ENCODE results near the gene FAM174C.
A peak's percentile ranks its signal among the peaks of the same experiment; 100 is the strongest.

FAM174C gene

GRCh38 chr19:1277061-1277460 lies 1.7 kb downstream of the FAM174C start:
- Histone ChIP-seq H3K4me1 (peaks cover 33 to 59% (median 48%) of the 10 kb centered on the region in 10 experiments), H3K36me3 (peaks cover 40 to 72% (median 53%) of the 10 kb centered on the region in 11 experiments), H3K9ac (peak overlapping the region; percentile 89 to 100 (median 99); a peak in 20 of 22 replicates), H3K27me3 (no peaks in the 10 kb centered on the region; a peak in 1 of 22 replicates), H3K4me3 (peak overlapping the region in 8 of 10 experiments; percentile 70 to 79 (median 73); a peak in 13 of 20 replicates), H3K9me3 (replicated peaks in 1 of 11) (no peaks in the 10 kb centered on the region), H3K27ac (peak overlapping the region in 5 of 11 experiments; percentile 92 to 99 (median 97); a peak in 7 of 22 replicates), H3K4me2 (peak overlapping the region; percentile 93 to 100 (median 99)), H4K20me1 (peaks cover 35 to 82% (median 70%) of the 10 kb centered on the region in 11 experiments)
- TF ChIP-seq Cebpa-rat (IDR thresholded peaks at IDR 0.05): no peak

GRCh38 chr19:1278074-1278473 lies 2.7 kb downstream of the FAM174C start:
- TF ChIP-seq Cebpa-rat (IDR thresholded peaks at IDR 0.05): no peak
- H3K4me2 ChIP-seq: no peak overlapping the region
- H3K9ac ChIP-seq: peak overlapping the region in 2 of 11 experiments; percentile 13 to 99; a peak in 1 of 22 replicates
- H3K36me3 ChIP-seq: peaks cover 30 to 62% (median 43%) of the 10 kb centered on the region in 11 experiments
- H3K9me3 ChIP-seq (replicated peaks in 1 of 11): no peaks in the 10 kb centered on the region
- peaks cover 4 to 6% (median 5%) of the 10 kb centered on the region in 11 experiments for H3K27me3 ChIP-seq
- H3K27ac ChIP-seq: no peak overlapping the region
- peaks cover 30 to 49% (median 38%) of the 10 kb centered on the region in 10 experiments for H3K4me1 ChIP-seq
- H4K20me1 ChIP-seq: peaks cover 25 to 72% (median 60%) of the 10 kb centered on the region in 11 experiments
- H3K4me3 ChIP-seq: no peak overlapping the region

DNA sequence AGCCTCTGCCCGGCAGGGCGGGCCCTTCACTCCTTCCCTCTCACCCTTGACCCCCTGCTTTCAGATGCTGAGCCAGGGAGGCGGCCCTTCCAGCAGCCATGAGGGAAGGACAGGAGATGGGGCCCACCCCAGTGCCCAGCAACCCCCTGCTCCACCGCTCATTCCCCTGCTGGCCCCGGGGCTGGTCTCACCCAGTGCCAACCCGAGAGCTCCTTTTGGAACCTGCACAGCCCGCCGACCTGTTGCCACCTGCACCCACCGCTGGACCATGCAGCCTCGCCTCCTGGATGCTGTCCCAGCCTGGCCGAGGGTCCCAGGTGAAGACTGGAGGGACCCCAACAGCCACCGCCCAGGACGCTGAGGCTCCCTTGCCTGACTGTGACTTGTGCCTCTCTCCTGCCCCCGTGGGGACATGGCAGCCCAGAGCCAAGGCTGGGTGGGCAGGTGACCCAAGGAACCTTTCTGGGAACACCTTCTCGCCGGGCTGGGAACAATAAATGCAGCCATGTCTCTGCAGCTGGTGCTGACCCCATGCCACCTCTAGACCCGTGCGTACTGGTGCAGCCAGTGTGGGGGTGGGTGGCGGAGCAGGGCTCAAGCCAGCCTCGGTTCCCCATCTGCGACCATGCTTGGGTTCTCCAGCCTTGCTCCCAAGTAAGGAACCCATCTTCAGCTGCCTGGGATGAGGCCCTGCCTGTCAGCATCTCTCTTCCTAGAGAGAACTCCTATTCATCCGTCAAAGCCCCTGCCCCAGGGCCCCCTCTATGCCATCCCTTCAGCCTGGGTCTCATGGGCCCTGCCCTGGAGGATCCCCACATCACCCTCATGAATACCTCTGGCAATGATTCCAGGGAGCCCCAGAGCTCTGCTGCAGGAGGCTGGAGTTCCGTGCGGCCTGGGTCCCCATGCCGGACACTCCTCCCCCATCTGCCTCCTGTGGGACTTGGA lies 3.7 kb downstream of the FAM174C start:
- H3K27me3 ChIP-seq: peaks cover 13 to 15% (median 14%) of the 10 kb centered on the region in 11 experiments
- no peak for TF ChIP-seq Cebpa-rat (IDR thresholded peaks at IDR 0.05)

GRCh38 chr19:1279782-1280341 lies 4.5 kb downstream of the FAM174C start:
- Histone ChIP-seq H3K9me3 (replicated peaks in 1 of 11) (no peaks in the 10 kb centered on the region), H3K27me3 (peaks cover 22 to 23% (median 23%) of the 10 kb centered on the region in 11 experiments), H3K27ac (0 out of 22 replicates have a peak overlapping the region, but pooled peaks of 1 of the 11 experiments have one; percentile 1), H4K20me1 (peaks cover 7 to 72% (median 48%) of the 10 kb centered on the region in 11 experiments; a peak in 21 of 22 replicates), H3K4me2 (peak overlapping the region in 1 of 11 experiments; percentile 13; a peak in 1 of 22 replicates), H3K9ac (no peak overlapping the region), H3K4me1 (peaks cover 17 to 31% (median 20%) of the 10 kb centered on the region in 10 experiments), H3K36me3 (peaks cover 12 to 44% (median 25%) of the 10 kb centered on the region in 11 experiments), H3K4me3 (no peak overlapping the region)
- no peak for TF ChIP-seq Cebpa-rat (IDR thresholded peaks at IDR 0.05)

More for the DNA sequence above, 3.7 kb downstream of the FAM174C start:
- H3K9ac ChIP-seq: no peak overlapping the region
- no peak overlapping the region for H3K4me2 ChIP-seq
- H4K20me1 ChIP-seq: peaks cover 16 to 72% (median 52%) of the 10 kb centered on the region in 11 experiments; a peak in 21 of 22 replicates
- no peak overlapping the region for H3K27ac ChIP-seq
- H3K36me3 ChIP-seq: peaks cover 21 to 53% (median 34%) of the 10 kb centered on the region in 11 experiments
- no peak overlapping the region for H3K4me3 ChIP-seq
- peaks cover 26 to 40% (median 29%) of the 10 kb centered on the region in 10 experiments for H3K4me1 ChIP-seq
- H3K9me3 ChIP-seq (replicated peaks in 1 of 11): no peaks in the 10 kb centered on the region

- H3K9me3 ChIP-seq (replicated peaks in 1 of 11): no peaks in the 10 kb centered on the region
- H3K36me3 ChIP-seq: peaks cover 9 to 41% (median 22%) of the 10 kb centered on the region in 11 experiments; a peak in 21 of 22 replicates
- no peak overlapping the region for H3K4me2 ChIP-seq
- no peak overlapping the region for H3K9ac ChIP-seq
- peaks cover 32 to 34% (median 33%) of the 10 kb centered on the region in 11 experiments for H3K27me3 ChIP-seq
- TF ChIP-seq Cebpa-rat (IDR thresholded peaks at IDR 0.05): no peak
- peaks cover 15 to 29% (median 21%) of the 10 kb centered on the region in 10 experiments for H3K4me1 ChIP-seq
- no peak overlapping the region for H3K4me3 ChIP-seq
- H4K20me1 ChIP-seq: peaks cover 6 to 75% (median 53%) of the 10 kb centered on the region in 11 experiments; a peak in 21 of 22 replicates
- no peak overlapping the region for H3K27ac ChIP-seq
Observed at GRCh38 chr19:1280636-1281568, 5.6 kb downstream of the FAM174C start.

GRCh38 chr19:1281569-1282287 lies 6.4 kb downstream of the FAM174C start:
- H3K27ac ChIP-seq: no peak overlapping the region
- no peak overlapping the region for H3K9ac ChIP-seq

DNA sequence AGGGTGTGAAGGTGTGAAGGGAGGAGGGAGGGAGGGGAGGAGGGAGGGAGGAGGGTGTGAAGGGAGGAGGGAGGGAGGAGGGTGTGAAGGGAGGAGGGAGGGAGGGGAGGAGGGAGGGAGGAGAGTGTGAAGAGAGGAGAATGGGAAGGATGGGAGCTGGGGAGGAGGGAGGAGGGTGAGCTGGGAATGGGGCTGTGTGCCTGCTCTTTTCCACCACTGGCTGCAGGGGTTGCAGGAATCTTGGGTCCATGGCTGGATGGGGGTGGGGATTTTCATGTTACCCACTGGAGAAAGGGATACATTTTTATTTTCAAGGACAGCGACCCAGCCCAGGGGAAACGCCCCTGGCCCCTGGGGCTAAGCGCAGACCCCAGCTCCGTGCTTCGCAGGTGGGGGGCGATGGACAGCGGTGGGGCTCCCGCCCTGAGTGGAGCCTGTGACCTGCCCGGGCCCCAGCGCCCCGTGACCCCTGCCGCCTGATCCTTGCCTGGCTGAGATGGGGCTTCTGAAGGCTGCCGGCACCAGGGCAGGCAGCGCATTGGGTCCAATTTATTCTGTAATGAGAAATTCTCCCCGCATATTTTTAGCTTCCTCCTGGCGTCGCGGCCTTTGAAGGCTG lies 7.4 kb downstream of the FAM174C start:
- H3K27ac ChIP-seq: no peak overlapping the region
- peaks cover 10 to 29% (median 20%) of the 10 kb centered on the region in 10 experiments for H3K4me1 ChIP-seq
- H3K9ac ChIP-seq: no peak overlapping the region
- no peak for TF ChIP-seq Cebpa-rat (IDR thresholded peaks at IDR 0.05)
- H3K9me3 ChIP-seq (replicated peaks in 1 of 11): no peaks in the 10 kb centered on the region
- H3K4me3 ChIP-seq: no peak overlapping the region
- H4K20me1 ChIP-seq: peaks cover 6 to 81% (median 51%) of the 10 kb centered on the region in 11 experiments; a peak in 21 of 22 replicates
- no peak overlapping the region for H3K4me2 ChIP-seq
- H3K27me3 ChIP-seq: peaks cover 50 to 52% (median 51%) of the 10 kb centered on the region in 11 experiments
- peaks cover 9 to 31% (median 15%) of the 10 kb centered on the region in 11 experiments; a peak in 21 of 22 replicates for H3K36me3 ChIP-seq

More at GRCh38 chr19:1281569-1282287, 6.4 kb downstream of the FAM174C start:
- no peak overlapping the region for H3K4me3 ChIP-seq
- peaks cover 41 to 42% (median 42%) of the 10 kb centered on the region in 11 experiments for H3K27me3 ChIP-seq
- H3K36me3 ChIP-seq: peaks cover 9 to 41% (median 22%) of the 10 kb centered on the region in 11 experiments; a peak in 21 of 22 replicates
- no peak for TF ChIP-seq Cebpa-rat (IDR thresholded peaks at IDR 0.05)
- H3K4me2 ChIP-seq: no peak overlapping the region
- H3K9me3 ChIP-seq (replicated peaks in 1 of 11): no peaks in the 10 kb centered on the region
- H4K20me1 ChIP-seq: peaks cover 6 to 79% (median 49%) of the 10 kb centered on the region in 11 experiments; a peak in 21 of 22 replicates
- peaks cover 13 to 28% (median 19%) of the 10 kb centered on the region in 10 experiments for H3K4me1 ChIP-seq

Measured in BLaER1 treated with 17β-estradiol and CSF1 and Interleukin-3, amounts not matched to agents 10 nM and 100 nM (cell line).